CD4-positive, alpha-beta T cell treated with Interferon alpha-2 for 1 hour (primary cell): ENCODE data around the gene RB1.
A peak's percentile ranks its signal among the peaks of the same experiment; 100 is the strongest.

Experiments
- DNase-seq, 2 donors: peaks; one replicate each; pipeline ENCODE4 v3.0.0-alpha.2; 2020 to 2022

The RB1 gene

DNA sequence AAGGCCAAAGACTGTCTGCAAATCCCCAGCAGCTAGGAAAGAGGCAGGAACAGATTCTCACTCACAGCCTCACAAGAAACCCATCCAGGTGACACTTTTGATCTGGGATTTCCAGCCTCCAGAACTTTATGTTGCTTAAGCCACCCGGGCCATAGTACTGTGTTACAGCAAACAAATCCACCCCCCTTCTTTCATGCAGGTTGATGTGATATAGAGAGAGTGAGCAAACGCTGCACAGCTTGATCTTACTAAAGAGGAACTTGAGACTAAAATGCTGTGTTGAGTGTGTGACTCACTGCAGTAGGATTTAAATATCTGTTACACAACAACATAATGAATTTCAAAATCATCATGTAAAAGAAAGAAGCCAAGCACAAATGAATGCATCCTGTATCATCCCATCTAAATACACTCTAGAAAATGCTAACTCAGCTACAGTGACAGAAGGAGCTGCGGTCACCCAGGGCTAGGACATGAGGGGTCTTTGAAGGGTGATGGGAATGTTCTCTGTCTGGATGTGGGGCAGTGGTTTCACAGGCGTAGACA is 197.2 kb downstream of the RB1 start:
- no peak for DNase-seq

GRCh38 chr13:48501705-48502104 is 198.2 kb downstream of the RB1 start:
- DNase-seq: no peak

- DNase-seq: no peak
Observed at GRCh38 chr13:48502601-48503319, 199.2 kb downstream of the RB1 start.

- peak in 1 of 2 donors; percentile 27 for DNase-seq
Observed at GRCh38 chr13:48504606-48505005, 201.1 kb downstream of the RB1 start.

DNA sequence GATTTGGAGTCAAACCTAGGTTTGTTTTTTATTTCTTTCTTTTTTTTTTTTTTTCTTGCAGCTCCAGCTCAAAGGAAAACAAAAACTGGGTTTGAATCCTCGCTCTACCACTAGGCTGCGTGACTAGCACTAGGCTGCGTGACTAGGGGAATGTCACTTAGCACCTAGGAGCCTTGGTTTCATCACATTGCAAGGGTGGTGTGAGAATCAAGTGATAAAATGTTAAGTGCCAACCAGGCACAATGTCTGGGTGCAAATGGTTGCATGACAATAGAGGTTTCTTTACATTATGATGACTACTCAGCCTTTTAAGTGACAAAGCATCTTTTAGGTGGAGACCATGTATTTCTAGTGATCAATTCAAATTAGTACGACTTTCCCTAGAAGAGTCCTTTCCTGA is 201.5 kb downstream of the RB1 start:
- DNase-seq: peak; percentile 23 to 61

DNA sequence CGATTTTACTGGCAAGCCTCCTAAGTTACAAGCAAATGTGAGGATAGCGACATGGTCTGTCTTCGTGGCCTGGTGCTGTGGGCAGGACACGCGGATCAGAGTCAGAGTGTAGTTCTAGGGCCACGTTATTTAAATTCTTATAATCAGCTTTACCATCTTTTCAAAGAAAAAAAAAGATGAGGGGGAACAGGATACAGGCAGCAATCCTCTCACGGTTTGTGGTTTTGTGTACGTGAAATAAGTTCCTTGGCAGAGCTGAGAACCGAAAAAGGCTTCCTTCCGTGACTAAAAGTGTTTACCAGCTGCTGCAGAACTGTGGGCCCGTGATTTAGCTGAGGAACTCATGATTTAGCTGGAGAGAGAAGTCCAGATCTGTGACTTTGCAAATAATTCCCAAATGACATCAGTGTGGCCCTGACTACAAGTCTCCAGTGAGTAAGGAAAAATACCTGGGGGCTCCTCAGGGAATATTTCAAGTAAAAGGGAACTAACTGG is 202.1 kb downstream of the RB1 start:
- DNase-seq: peak; percentile 69 to 80

DNA sequence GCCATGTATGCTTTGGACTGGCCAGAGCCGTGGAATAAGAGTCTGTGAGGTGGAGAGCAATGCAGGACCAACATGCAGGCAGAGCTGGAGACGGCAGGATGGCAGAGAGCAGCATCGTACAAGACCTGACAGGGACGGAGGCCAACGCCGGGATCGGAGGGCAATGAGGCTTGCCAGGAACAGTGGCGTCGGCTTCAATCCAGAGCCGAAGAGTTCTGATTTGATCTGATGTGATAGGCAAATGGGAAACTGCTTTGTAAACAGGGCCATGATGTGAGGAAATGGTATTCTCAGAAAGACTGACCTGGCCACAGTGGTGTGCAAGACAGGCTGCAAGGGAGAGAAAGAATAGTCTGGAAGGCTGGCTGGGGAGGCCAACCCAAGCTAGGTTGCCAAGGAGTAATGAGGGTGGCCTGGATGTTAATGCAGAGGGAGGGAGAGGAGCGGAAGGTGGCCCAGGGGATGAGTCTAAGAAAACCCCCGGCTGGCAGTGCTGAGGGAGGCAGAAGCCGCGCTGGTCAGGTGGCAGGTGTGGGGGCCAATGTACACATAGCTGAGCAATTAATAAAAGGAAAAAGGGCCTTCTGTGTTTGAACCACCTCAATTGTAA is 202.6 kb downstream of the RB1 start:
- no peak for DNase-seq

GRCh38 chr13:48507021-48507420 is 203.5 kb downstream of the RB1 start:
- no peak for DNase-seq

GRCh38 chr13:48508011-48508410 is 204.5 kb downstream of the RB1 start:
- no peak for DNase-seq

DNA sequence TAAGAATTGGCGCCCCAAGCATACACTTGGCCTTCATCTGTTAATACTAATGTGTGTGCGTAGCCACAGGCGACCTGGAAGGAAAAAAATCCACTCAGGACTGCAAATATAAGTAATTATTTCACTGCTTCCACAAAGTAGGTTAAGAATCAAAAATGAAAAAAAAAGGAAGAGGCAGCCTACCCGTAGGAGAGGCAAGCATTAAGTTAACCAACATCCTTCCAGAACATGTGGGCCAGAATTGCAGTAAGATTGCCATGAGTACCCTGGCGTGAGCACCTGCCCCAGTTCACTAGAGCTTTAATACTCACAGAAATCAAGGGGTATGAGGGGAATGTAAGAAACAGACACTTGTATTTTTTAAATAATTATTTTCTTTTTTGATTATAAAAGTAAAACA is 207.1 kb downstream of the RB1 start:
- no peak for DNase-seq

- no peak for DNase-seq
Observed at GRCh38 chr13:48511621-48512230, 208.2 kb downstream of the RB1 start.

- no peak for DNase-seq
Observed at GRCh38 chr13:48514793-48515192, 211.2 kb downstream of the RB1 start.

- no peak for DNase-seq
Observed at GRCh38 chr13:48515732-48516131, 212.2 kb downstream of the RB1 start.

DNA sequence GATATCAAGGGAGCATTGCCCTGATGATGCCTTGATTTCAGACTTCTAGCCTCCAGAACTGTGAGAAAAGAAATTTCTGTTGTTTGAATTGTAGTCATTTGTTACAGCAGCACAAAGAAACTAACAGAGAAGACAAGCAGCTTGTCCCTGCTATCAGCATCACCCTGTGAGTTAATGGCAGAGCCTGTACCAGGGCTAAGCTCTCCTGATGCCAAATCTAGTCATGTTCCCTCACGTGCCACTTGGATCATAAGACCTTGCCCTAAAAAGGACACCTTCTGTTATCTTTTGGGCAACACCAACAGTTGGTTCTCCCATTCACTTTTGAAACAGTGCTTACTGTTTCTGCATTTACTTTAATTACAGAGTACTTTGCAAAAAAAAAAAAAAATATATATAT is 214.5 kb downstream of the RB1 start:
- DNase-seq: no peak

- DNase-seq: peak in 1 of 2 donors; percentile 54
Observed at GRCh38 chr13:48526286-48526685, 222.7 kb downstream of the RB1 start.

- no peak for DNase-seq
Observed at GRCh38 chr13:48527955-48528354, 224.4 kb downstream of the RB1 start.

DNA sequence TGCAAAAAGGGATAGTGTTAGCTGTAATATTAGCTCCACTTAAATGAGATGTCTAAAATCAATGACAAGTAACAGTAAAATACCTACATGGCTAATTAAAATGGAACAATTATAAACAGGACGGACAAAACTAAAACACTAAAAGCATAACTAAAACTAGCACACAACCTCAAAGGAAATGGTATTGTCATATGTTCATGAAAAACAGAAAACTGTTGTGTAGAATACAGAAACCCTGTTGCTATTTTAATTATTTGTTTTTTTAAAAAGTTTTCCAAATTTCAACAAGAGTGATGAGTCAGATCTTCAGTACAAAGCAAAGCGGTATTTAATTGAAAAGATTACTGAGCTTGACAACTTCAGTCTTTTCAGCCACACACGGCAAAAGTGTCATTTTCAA is 225.2 kb downstream of the RB1 start:
- DNase-seq: no peak

- no peak for DNase-seq
Observed at GRCh38 chr13:48530833-48531232, 227.3 kb downstream of the RB1 start.
